Measurements from ENCODE around the gene ALDH1L1. TPM values are rescaled to one million over a fixed set of nuclear protein-coding genes. Genes with fewer than 3 reads are reported as not detected.

ALDH1L1 gene
- total and polyA plus RNA-seq, 2 of the 4 experiments (the other 2 are of a cell fraction) = not detected

DNA sequence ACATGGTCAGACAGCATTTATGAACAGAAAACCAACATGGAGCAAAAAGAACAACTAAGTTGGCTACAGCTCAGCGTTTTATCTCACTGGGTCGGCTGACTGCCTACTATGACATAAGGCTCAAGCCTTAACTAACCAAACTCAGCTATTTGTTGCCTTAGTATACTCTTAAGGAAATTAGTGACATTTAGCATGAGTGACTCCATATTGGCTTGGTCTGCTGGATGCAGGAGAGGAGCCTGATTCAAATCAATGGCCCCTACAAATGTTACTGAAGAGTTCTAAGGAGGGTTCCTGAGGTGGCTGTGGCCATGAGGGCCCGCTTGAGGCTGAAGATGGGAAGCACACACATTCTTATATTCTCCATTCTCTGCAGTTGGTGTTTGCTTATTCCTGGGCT is 20.1 kb upstream of the ALDH1L1 start:
- no peak overlapping the region for H3K23ac ChIP-seq (ENCODE audit: low read depth, low read length)
- no peaks in the 10 kb centered on the region for H3K79me1 ChIP-seq (ENCODE audit: low read depth in 1 of 2, low read length in 2 of 2)
- H3K56ac ChIP-seq (ENCODE audit: extremely low read depth, insufficient read depth, low read length) = no peak overlapping the region
- H3K4me3 ChIP-seq (ENCODE audit: insufficient read depth, low read depth, low read length) = no peak overlapping the region
- H2AFZ ChIP-seq (replicated peaks; ENCODE audit: low read length, poor library complexity) = no peak overlapping the region
- no peak overlapping the region for H3K18ac ChIP-seq (ENCODE audit: low read depth, low read length)
- no CpG with 5 or more reads among the region's 3 CpGs for WGBS, 2 experiments (ENCODE audit: extremely low coverage in 2 of 2, insufficient read length in 1 of 2)
- ChIA-PET CTCF (no interaction called here), POLR2A (ENCODE audit: unreplicated experiment) (no interaction called here)
- dilution Hi-C loops (cut with HindIII; ENCODE audit: low sequenced_read_pairs, unreplicated experiment) (no loop called here), intact Hi-C loops (cut with micrococcal nuclease) (no loop called here), in situ Hi-C loops (cut with MboI; ENCODE audit: low sequenced_read_pairs) (no loop called here)
- no peak overlapping the region for H2AK9ac ChIP-seq (replicated peaks; ENCODE audit: low read depth, low read length, poor library complexity)
- no peak overlapping the region for H3K27ac ChIP-seq (ENCODE audit: insufficient read depth, low read length)
- no peak overlapping the region for H2BK5ac ChIP-seq (ENCODE audit: low read depth, low read length, poor library complexity, severe bottlenecking)
- H3K27me3 ChIP-seq (ENCODE audit: control insufficient read depth, insufficient read depth, low read length) = peaks cover 10% of the 10 kb centered on the region
- no peak overlapping the region for H4K5ac ChIP-seq (ENCODE audit: low read depth, low read length)
- TF ChIP-seq CEBPB (IDR thresholded peaks at IDR 0.05; ENCODE audit: low read depth, low read length) (no peak), MAZ (IDR thresholded peaks at IDR 0.05; ENCODE audit: borderline replicate concordance, low read depth, low read length) (no peak), POLR2A (IDR thresholded peaks at IDR 0.05; ENCODE audit: low read depth, low read length) (no peak), SMC3 (IDR thresholded peaks at IDR 0.05; ENCODE audit: low read depth, low read length) (no peak), RCOR1 (IDR thresholded peaks at IDR 0.05; ENCODE audit: insufficient replicate concordance, low read length) (no peak), MXI1 (IDR thresholded peaks at IDR 0.05; ENCODE audit: borderline replicate concordance, low read depth, low read length) (no peak), CHD1 (IDR thresholded peaks at IDR 0.05; ENCODE audit: low read depth, low read length) (no peak), FOS (IDR thresholded peaks at IDR 0.05; ENCODE audit: low read depth, low read length) (no peak), NFE2L2 (IDR thresholded peaks at IDR 0.05; ENCODE audit: low read depth, low read length) (no peak), BHLHE40 (IDR thresholded peaks at IDR 0.05; ENCODE audit: low read depth, low read length) (no peak), RFX5 (IDR thresholded peaks at IDR 0.05; ENCODE audit: low read depth, low read length) (no peak)
- TF ChIP-seq, protein P1, sequence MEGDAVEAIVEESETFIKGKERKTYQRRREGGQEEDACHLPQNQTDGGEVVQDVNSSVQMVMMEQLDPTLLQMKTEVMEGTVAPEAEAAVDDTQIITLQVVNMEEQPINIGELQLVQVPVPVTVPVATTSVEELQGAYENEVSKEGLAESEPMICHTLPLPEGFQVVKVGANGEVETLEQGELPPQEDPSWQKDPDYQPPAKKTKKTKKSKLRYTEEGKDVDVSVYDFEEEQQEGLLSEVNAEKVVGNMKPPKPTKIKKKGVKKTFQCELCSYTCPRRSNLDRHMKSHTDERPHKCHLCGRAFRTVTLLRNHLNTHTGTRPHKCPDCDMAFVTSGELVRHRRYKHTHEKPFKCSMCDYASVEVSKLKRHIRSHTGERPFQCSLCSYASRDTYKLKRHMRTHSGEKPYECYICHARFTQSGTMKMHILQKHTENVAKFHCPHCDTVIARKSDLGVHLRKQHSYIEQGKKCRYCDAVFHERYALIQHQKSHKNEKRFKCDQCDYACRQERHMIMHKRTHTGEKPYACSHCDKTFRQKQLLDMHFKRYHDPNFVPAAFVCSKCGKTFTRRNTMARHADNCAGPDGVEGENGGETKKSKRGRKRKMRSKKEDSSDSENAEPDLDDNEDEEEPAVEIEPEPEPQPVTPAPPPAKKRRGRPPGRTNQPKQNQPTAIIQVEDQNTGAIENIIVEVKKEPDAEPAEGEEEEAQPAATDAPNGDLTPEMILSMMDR (conservative IDR thresholded peaks at IDR 0.05; ENCODE audit: low read depth, low read length) = no peak
- BruUV-seq (replicated peaks) = no TSS peak
- H2BK20ac ChIP-seq (ENCODE audit: low read depth, low read length) = no peak overlapping the region
- H3K36me3 ChIP-seq (ENCODE audit: control insufficient read depth, insufficient read depth, low read length) = no peaks in the 10 kb centered on the region
- H3K4me1 ChIP-seq (ENCODE audit: control insufficient read depth, insufficient read depth, low read length) = no peaks in the 10 kb centered on the region
- H2BK15ac ChIP-seq (ENCODE audit: low read depth, low read length) = no peak overlapping the region
- ATAC-seq (ENCODE audit: low read depth) (no peak), DNase-seq (no peak)
- no peaks in the 10 kb centered on the region for H4K20me1 ChIP-seq (ENCODE audit: insufficient read depth, low read length)
- no peak overlapping the region for H2BK120ac ChIP-seq (ENCODE audit: low read depth, low read length)
- H3K9me3 ChIP-seq (ENCODE audit: control insufficient read depth, insufficient read depth, low read length) = no peaks in the 10 kb centered on the region
- H4K91ac ChIP-seq (ENCODE audit: insufficient read depth, low read depth, low read length) = no peak overlapping the region
- no peak overlapping the region for H3K14ac ChIP-seq (replicated peaks; ENCODE audit: low read depth, low read length)
- no peaks in the 10 kb centered on the region for H3K9me1 ChIP-seq (ENCODE audit: insufficient read depth, low read length)
- H3K4me2 ChIP-seq (ENCODE audit: low read depth, low read length) = no peak overlapping the region
- H4K8ac ChIP-seq (ENCODE audit: low read depth in 2 of 2, low read length in 2 of 2) = no peak overlapping the region
- no peak overlapping the region for H2AK5ac ChIP-seq (ENCODE audit: low read depth, low read length)
- no peak overlapping the region for H3K9ac ChIP-seq (ENCODE audit: low read depth, low read length)
- H3K4ac ChIP-seq (ENCODE audit: low read depth, low read length) = no peak overlapping the region
